ENCODE results near the gene COG4. TPM values are rescaled to one million over a fixed set of nuclear protein-coding genes. Genes with fewer than 3 reads are reported as not detected.

The COG4 gene
- total RNA-seq, 1 experiment from 2014 or later: 35.5 TPM

- ChIA-PET POLR2A (ENCODE audit: unreplicated experiment) (no interaction called here), CTCF (interaction anchor here (0.6 kb wide), 1 partner anchor 18 kb away, joined by 3 read pairs; no protein-coding TSS in a partner anchor)
- intact Hi-C loops (cut with micrococcal nuclease): no loop called here
- peaks cover 23% of the 10 kb centered on the region for H3K79me2 ChIP-seq (ENCODE audit: low read length)
- ATAC-seq (no peak), DNase-seq (no peak)
- H3K4me1 ChIP-seq (ENCODE audit: insufficient read depth, low read length): peaks cover 43% of the 10 kb centered on the region
- H3K27ac ChIP-seq (ENCODE audit: low read length): 0 out of 2 replicates have a peak overlapping the region, but pooled peaks have one; percentile 10
- H3K27me3 ChIP-seq (ENCODE audit: low read length): no peaks in the 10 kb centered on the region
- no TSS peak for BruUV-seq (replicated peaks)
- H3K4me3 ChIP-seq (ENCODE audit: low read length): no peak overlapping the region
- TF ChIP-seq EZH2phosphoT487 (IDR thresholded peaks at IDR 0.05; ENCODE audit: borderline replicate concordance, low read length) (no peak), EZH2 (IDR thresholded peaks at IDR 0.05; ENCODE audit: low read length, unreplicated experiment) (no peak), CTCF (conservative IDR thresholded peaks at IDR 0.05; ENCODE audit: low read depth, low read length) (no peak)
- no peak overlapping the region for H3K9ac ChIP-seq (ENCODE audit: low read length)
- no peaks in the 10 kb centered on the region for H3K9me3 ChIP-seq (ENCODE audit: low read length)
- no peak overlapping the region for H2AFZ ChIP-seq (ENCODE audit: low read length)
- H3K9me2 ChIP-seq (replicated peaks; ENCODE audit: low read length): no peaks in the 10 kb centered on the region
- no peaks in the 10 kb centered on the region for H3K36me3 ChIP-seq (ENCODE audit: low read depth, low read length)
- no peak overlapping the region for H3K4me2 ChIP-seq (ENCODE audit: low read length)
- H3F3A ChIP-seq (ENCODE audit: low read length, unreplicated experiment): no peaks in the 10 kb centered on the region
- H4K20me1 ChIP-seq (ENCODE audit: low read length): no peaks in the 10 kb centered on the region
These were observed 90.5 kb downstream of the COG4 start for GRCh38 chr16:70432723-70433457.

GRCh38 chr16:70432356-70432722 is 91.0 kb downstream of the COG4 start:
- no peak for DNase-seq
- no peaks in the 10 kb centered on the region for H3F3A ChIP-seq (ENCODE audit: low read length, unreplicated experiment)
- peaks cover 18% of the 10 kb centered on the region for H3K79me2 ChIP-seq (ENCODE audit: low read length)
- no peaks in the 10 kb centered on the region for H3K36me3 ChIP-seq (ENCODE audit: low read depth, low read length)
- TF ChIP-seq EZH2phosphoT487 (IDR thresholded peaks at IDR 0.05; ENCODE audit: borderline replicate concordance, low read length) (no peak), EZH2 (IDR thresholded peaks at IDR 0.05; ENCODE audit: low read length, unreplicated experiment) (no peak), CTCF (conservative IDR thresholded peaks at IDR 0.05; ENCODE audit: low read depth, low read length) (no peak)
- intact Hi-C loops (cut with micrococcal nuclease): no loop called here
- no peaks in the 10 kb centered on the region for H4K20me1 ChIP-seq (ENCODE audit: low read length)
- H3K4me3 ChIP-seq (ENCODE audit: low read length): no peak overlapping the region
- no peaks in the 10 kb centered on the region for H3K27me3 ChIP-seq (ENCODE audit: low read length)
- H3K27ac ChIP-seq (ENCODE audit: low read length): no peak overlapping the region
- ChIA-PET POLR2A (ENCODE audit: unreplicated experiment) (no interaction called here), CTCF (no interaction called here)
- no peak overlapping the region for H2AFZ ChIP-seq (ENCODE audit: low read length)
- H3K9ac ChIP-seq (ENCODE audit: low read length): no peak overlapping the region
- no peak for ATAC-seq
- H3K4me2 ChIP-seq (ENCODE audit: low read length): no peak overlapping the region
- BruUV-seq (replicated peaks): no TSS peak
- H3K4me1 ChIP-seq (ENCODE audit: insufficient read depth, low read length): peaks cover 42% of the 10 kb centered on the region
- H3K9me3 ChIP-seq (ENCODE audit: low read length): no peaks in the 10 kb centered on the region
- H3K9me2 ChIP-seq (replicated peaks; ENCODE audit: low read length): no peaks in the 10 kb centered on the region
